Tibial artery (tissue), 4 donors: ENCODE data around the gene MYO3B.

Experiments used
- DNase-seq, 2 donors: peaks; one replicate each; pipeline ENCODE4 v3.0.0-alpha.2; 2019
- H3K27ac ChIP-seq, 2 donors: fragments of 200-600 bp; sonication (generic) in 1 of 2; 1 replicate in 1 of 2; 2 replicates in 1 of 2; pipeline ENCODE4 v1.5.1; 2018 to 2019; ENCODE audit warnings: mild to moderate bottlenecking in 1 of 2
- H3K27me3 ChIP-seq, 2 donors: fragments of 200-600 bp; sonication (generic) in 1 of 2; one replicate each; pipeline versions ENCODE4 v1.5.1 to v1.6.0; 2016 to 2019
- H3K36me3 ChIP-seq, 3 donors: fragments of 200-600 bp; sonication (generic) in 2 of 3; one replicate each; pipeline ENCODE4 v1.5.1; 2016 to 2019; ENCODE audit warnings: mild to moderate bottlenecking in 2 of 3
- H3K4me1 ChIP-seq, 4 donors: fragments of 200-600 bp; sonication (generic) in 2 of 4; 1 replicate in 3 of 4; 2 replicates in 1 of 4; pipeline ENCODE4 v1.5.1; 2016 to 2019
- H3K4me3 ChIP-seq, 2 donors: fragments of 200-600 bp; sonication (generic) in 1 of 2; 1 replicate in 1 of 2; 2 replicates in 1 of 2; pipeline ENCODE4 v1.5.1; 2018 to 2019; ENCODE audit warnings: mild to moderate bottlenecking in 2 of 2
- H3K9me3 ChIP-seq, 3 donors: fragments of 200-600 bp; sonication (generic) in 1 of 3; one replicate each; pipeline ENCODE4 v1.5.1; 2016 to 2019
- CTCF ChIP-seq, 2 experiments: fragments of 200-600 bp in 1 of 2; fragments of 450-650 bp in 1 of 2; IDR thresholded peaks; one replicate each; pipeline ENCODE4 v1.5.1; 2017 to 2019; ENCODE audit warnings: antibody characterized with exemption in 2 of 2, mild to moderate bottlenecking in 1 of 2, moderate library complexity in 1 of 2
- intact Hi-C: fragments of 100-400 bp; cut with DNase I; formaldehyde crosslinking; loops from one replicate; pipeline ENCODE4 v1.15.0; 2023; ENCODE audit warnings: low total_unique reads

Gene MYO3B

GRCh38 chr2:170147576-170147975 is 30.4 kb upstream of the MYO3B start:
- Histone ChIP-seq H3K27me3 (no peaks in the 10 kb centered on the region), H3K9me3 (no peaks in the 10 kb centered on the region), H3K4me3 (no peak overlapping the region), H3K27ac (no peak overlapping the region), H3K36me3 (no peaks in the 10 kb centered on the region), H3K4me1 (no peaks in the 10 kb centered on the region)
- intact Hi-C loops, result no loop called here
- TF ChIP-seq CTCF (IDR thresholded peaks at IDR 0.05), result no peak
- no peak for DNase-seq

GRCh38 chr2:170148161-170148560 is 29.8 kb upstream of the MYO3B start:
- no peaks in the 10 kb centered on the region for H3K9me3 ChIP-seq
- H3K27me3 ChIP-seq, result no peaks in the 10 kb centered on the region
- TF ChIP-seq CTCF (IDR thresholded peaks at IDR 0.05), result no peak
- no peaks in the 10 kb centered on the region for H3K36me3 ChIP-seq
- H3K27ac ChIP-seq, result no peak overlapping the region
- intact Hi-C loops, result no loop called here
- H3K4me3 ChIP-seq, result no peak overlapping the region
- H3K4me1 ChIP-seq, result no peaks in the 10 kb centered on the region
- DNase-seq, result no peak

GRCh38 chr2:170152421-170152820 is 25.5 kb upstream of the MYO3B start:
- no peaks in the 10 kb centered on the region for H3K27me3 ChIP-seq
- H3K27ac ChIP-seq, result no peak overlapping the region
- no peak for DNase-seq
- no peaks in the 10 kb centered on the region for H3K36me3 ChIP-seq
- H3K4me1 ChIP-seq, result no peaks in the 10 kb centered on the region
- no peak for TF ChIP-seq CTCF (IDR thresholded peaks at IDR 0.05)
- no peak overlapping the region for H3K4me3 ChIP-seq
- intact Hi-C loops, result no loop called here
- H3K9me3 ChIP-seq, result no peaks in the 10 kb centered on the region

GRCh38 chr2:170155022-170155722 is 22.8 kb upstream of the MYO3B start:
- TF ChIP-seq CTCF (IDR thresholded peaks at IDR 0.05), result no peak

GRCh38 chr2:170155723-170156253 is 22.2 kb upstream of the MYO3B start:
- Histone ChIP-seq H3K27me3 (no peaks in the 10 kb centered on the region), H3K9me3 (no peaks in the 10 kb centered on the region), H3K4me3 (no peak overlapping the region), H3K27ac (no peak overlapping the region), H3K4me1 (no peaks in the 10 kb centered on the region), H3K36me3 (no peaks in the 10 kb centered on the region)
- TF ChIP-seq CTCF (IDR thresholded peaks at IDR 0.05), result no peak
- no peak for DNase-seq
- intact Hi-C loops, result no loop called here

More at GRCh38 chr2:170155022-170155722, 22.8 kb upstream of the MYO3B start:
- H3K4me3 ChIP-seq, result no peak overlapping the region
- intact Hi-C loops, result no loop called here
- H3K4me1 ChIP-seq, result no peaks in the 10 kb centered on the region
- no peaks in the 10 kb centered on the region for H3K36me3 ChIP-seq
- H3K27me3 ChIP-seq, result no peaks in the 10 kb centered on the region
- DNase-seq, result no peak
- no peaks in the 10 kb centered on the region for H3K9me3 ChIP-seq
- H3K27ac ChIP-seq, result no peak overlapping the region
